ENCODE results near the gene ZBTB6.

The ZBTB6 gene

GRCh38 chr9:122929796-122930354 lies 16.8 kb upstream of the ZBTB6 start:
- Histone ChIP-seq H2BK5ac (ENCODE audit: low read length) (no peak overlapping the region), H2AFZ (ENCODE audit: low read length) (no peak overlapping the region), H3K4me2 (ENCODE audit: insufficient read depth, low read length, poor library complexity, severe bottlenecking) (no peak overlapping the region), H3K27me3 (ENCODE audit: control insufficient read depth in 3 of 3, insufficient read depth in 3 of 3, low read depth in 1 of 3, low read length in 3 of 3) (no peaks in the 10 kb centered on the region), H3K79me1 (ENCODE audit: low read depth, low read length) (peaks cover 6% of the 10 kb centered on the region), H2BK15ac (ENCODE audit: low read length) (no peak overlapping the region), H3K36me3 (replicated peaks in 1 of 2; ENCODE audit: control insufficient read depth in 2 of 2, insufficient read depth in 2 of 2, low read length in 2 of 2) (peaks cover 1 to 17% of the 10 kb centered on the region in 2 donors), H2BK12ac (ENCODE audit: low read length) (no peak overlapping the region), H3K4me3 (ENCODE audit: low read length in 2 of 2) (no peak overlapping the region), H4K91ac (ENCODE audit: low read depth, low read length, poor library complexity) (no peak overlapping the region), H2BK120ac (ENCODE audit: low read depth, low read length) (no peak overlapping the region), H3K4ac (ENCODE audit: low read length) (no peak overlapping the region), H3K4me1 (ENCODE audit: control insufficient read depth in 2 of 2, insufficient read depth in 1 of 2, low read depth in 1 of 2, low read length in 2 of 2) (peaks cover 2 to 12% of the 10 kb centered on the region in 2 donors), H4K8ac (ENCODE audit: low read depth, low read length) (no peak overlapping the region), H3K27ac (replicated peaks; ENCODE audit: low read length) (no peak overlapping the region), H3K9me3 (replicated peaks in 1 of 2; ENCODE audit: control insufficient read depth in 2 of 2, insufficient read depth in 1 of 2, low read depth in 1 of 2, low read length in 2 of 2) (no peaks in the 10 kb centered on the region), H3K14ac (ENCODE audit: low read length) (no peak overlapping the region), H3K9ac (ENCODE audit: low read depth, low read length, poor library complexity) (no peak overlapping the region), H3K18ac (ENCODE audit: low read length) (no peak overlapping the region), H3K23ac (ENCODE audit: low read depth, low read length, poor library complexity) (no peak overlapping the region), H2AK5ac (ENCODE audit: low read depth, low read length) (no peak overlapping the region)
- no CpG with 5 or more reads among the region's 1 CpG for WGBS, 2 donors (ENCODE audit: extremely low coverage in 2 of 2, insufficient read length in 2 of 2, insufficient replicate concordance in 1 of 2)
- DNase-seq (ENCODE audit: low spot score) = no peak

- peaks cover 5 to 44% of the 10 kb centered on the region in 2 donors for H3K36me3 ChIP-seq (replicated peaks in 1 of 2; ENCODE audit: control insufficient read depth in 2 of 2, insufficient read depth in 2 of 2, low read length in 2 of 2)
- no peak overlapping the region for H3K27ac ChIP-seq (replicated peaks; ENCODE audit: low read length)
- no peak overlapping the region for H2AFZ ChIP-seq (ENCODE audit: low read length)
- no peak overlapping the region for H3K4me3 ChIP-seq (ENCODE audit: low read length in 2 of 2)
- no peak overlapping the region for H4K91ac ChIP-seq (ENCODE audit: low read depth, low read length, poor library complexity)
- no peak overlapping the region for H3K4me2 ChIP-seq (ENCODE audit: insufficient read depth, low read length, poor library complexity, severe bottlenecking)
- DNase-seq (ENCODE audit: low spot score) = no peak
- H3K9me3 ChIP-seq (replicated peaks in 1 of 2; ENCODE audit: control insufficient read depth in 2 of 2, insufficient read depth in 1 of 2, low read depth in 1 of 2, low read length in 2 of 2) = no peaks in the 10 kb centered on the region
- no peak overlapping the region for H3K14ac ChIP-seq (ENCODE audit: low read length)
- H2BK5ac ChIP-seq (ENCODE audit: low read length) = no peak overlapping the region
- H2BK15ac ChIP-seq (ENCODE audit: low read length) = no peak overlapping the region
- no peak overlapping the region for H3K23ac ChIP-seq (ENCODE audit: low read depth, low read length, poor library complexity)
- H2BK12ac ChIP-seq (ENCODE audit: low read length) = no peak overlapping the region
- no peak overlapping the region for H4K8ac ChIP-seq (ENCODE audit: low read depth, low read length)
- H3K27me3 ChIP-seq (ENCODE audit: control insufficient read depth in 3 of 3, insufficient read depth in 3 of 3, low read depth in 1 of 3, low read length in 3 of 3) = no peaks in the 10 kb centered on the region
- no peak overlapping the region for H3K9ac ChIP-seq (ENCODE audit: low read depth, low read length, poor library complexity)
- H3K18ac ChIP-seq (ENCODE audit: low read length) = no peak overlapping the region
- no peak overlapping the region for H3K4ac ChIP-seq (ENCODE audit: low read length)
- no peak overlapping the region for H2BK120ac ChIP-seq (ENCODE audit: low read depth, low read length)
- no CpG with 5 or more reads among the region's 3 CpGs for whole genome bisulfite sequencing, 2 donors (ENCODE audit: extremely low coverage in 2 of 2, insufficient read length in 2 of 2, insufficient replicate concordance in 1 of 2)
- H3K79me1 ChIP-seq (ENCODE audit: low read depth, low read length) = peaks cover 4% of the 10 kb centered on the region
- no peak overlapping the region for H2AK5ac ChIP-seq (ENCODE audit: low read depth, low read length)
- H3K4me1 ChIP-seq (ENCODE audit: control insufficient read depth in 2 of 2, insufficient read depth in 1 of 2, low read depth in 1 of 2, low read length in 2 of 2) = no peaks in the 10 kb centered on the region
Observed at GRCh38 chr9:122923947-122924346, 10.8 kb upstream of the ZBTB6 start.

- WGBS, 2 donors (ENCODE audit: extremely low coverage in 2 of 2, insufficient read length in 2 of 2, insufficient replicate concordance in 1 of 2) = 100% methylated on average over 1 of the region's 8 CpGs; no CpG with 5 or more reads in 1 of the 2 donors
- H2BK5ac ChIP-seq (ENCODE audit: low read length) = no peak overlapping the region
Observed at GRCh38 chr9:122922713-122923112, 9.6 kb upstream of the ZBTB6 start.

GRCh38 chr9:122918310-122918709 lies 5.2 kb upstream of the ZBTB6 start:
- Histone ChIP-seq H2BK15ac (ENCODE audit: low read length) (no peak overlapping the region), H3K4me2 (ENCODE audit: insufficient read depth, low read length, poor library complexity, severe bottlenecking) (no peak overlapping the region), H3K9me3 (replicated peaks in 1 of 2; ENCODE audit: control insufficient read depth in 2 of 2, insufficient read depth in 1 of 2, low read depth in 1 of 2, low read length in 2 of 2) (no peaks in the 10 kb centered on the region), H3K4me1 (ENCODE audit: control insufficient read depth in 2 of 2, insufficient read depth in 1 of 2, low read depth in 1 of 2, low read length in 2 of 2) (no peaks in the 10 kb centered on the region), H3K27ac (replicated peaks; ENCODE audit: low read length) (no peak overlapping the region), H4K91ac (ENCODE audit: low read depth, low read length, poor library complexity) (no peak overlapping the region), H2AFZ (ENCODE audit: low read length) (no peak overlapping the region), H3K4ac (ENCODE audit: low read length) (no peak overlapping the region), H2BK12ac (ENCODE audit: low read length) (no peak overlapping the region), H3K9ac (ENCODE audit: low read depth, low read length, poor library complexity) (no peak overlapping the region), H3K36me3 (replicated peaks in 1 of 2; ENCODE audit: control insufficient read depth in 2 of 2, insufficient read depth in 2 of 2, low read length in 2 of 2) (peaks cover 6 to 47% of the 10 kb centered on the region in 2 donors), H3K23ac (ENCODE audit: low read depth, low read length, poor library complexity) (no peak overlapping the region), H3K4me3 (ENCODE audit: low read length in 2 of 2) (no peak overlapping the region), H3K79me1 (ENCODE audit: low read depth, low read length) (no peaks in the 10 kb centered on the region), H3K14ac (ENCODE audit: low read length) (no peak overlapping the region), H2AK5ac (ENCODE audit: low read depth, low read length) (no peak overlapping the region), H3K18ac (ENCODE audit: low read length) (no peak overlapping the region), H2BK120ac (ENCODE audit: low read depth, low read length) (no peak overlapping the region), H2BK5ac (ENCODE audit: low read length) (no peak overlapping the region), H3K27me3 (ENCODE audit: control insufficient read depth in 3 of 3, insufficient read depth in 3 of 3, low read depth in 1 of 3, low read length in 3 of 3) (no peaks in the 10 kb centered on the region), H4K8ac (ENCODE audit: low read depth, low read length) (no peak overlapping the region)
- DNase-seq (ENCODE audit: low spot score) = no peak
- WGBS, 2 donors (ENCODE audit: extremely low coverage in 2 of 2, insufficient read length in 2 of 2, insufficient replicate concordance in 1 of 2) = no CpG with 5 or more reads among the region's 2 CpGs

More at GRCh38 chr9:122922713-122923112, 9.6 kb upstream of the ZBTB6 start:
- DNase-seq (ENCODE audit: low spot score) = no peak
- Histone ChIP-seq H2AFZ (ENCODE audit: low read length) (no peak overlapping the region), H3K4me2 (ENCODE audit: insufficient read depth, low read length, poor library complexity, severe bottlenecking) (no peak overlapping the region), H3K79me1 (ENCODE audit: low read depth, low read length) (peaks cover 3% of the 10 kb centered on the region), H3K14ac (ENCODE audit: low read length) (no peak overlapping the region), H3K4me3 (ENCODE audit: low read length in 2 of 2) (no peak overlapping the region), H3K9ac (ENCODE audit: low read depth, low read length, poor library complexity) (no peak overlapping the region), H3K23ac (ENCODE audit: low read depth, low read length, poor library complexity) (no peak overlapping the region), H3K9me3 (replicated peaks in 1 of 2; ENCODE audit: control insufficient read depth in 2 of 2, insufficient read depth in 1 of 2, low read depth in 1 of 2, low read length in 2 of 2) (no peaks in the 10 kb centered on the region), H3K27ac (replicated peaks; ENCODE audit: low read length) (no peak overlapping the region), H2BK120ac (ENCODE audit: low read depth, low read length) (no peak overlapping the region), H3K18ac (ENCODE audit: low read length) (no peak overlapping the region), H3K4me1 (ENCODE audit: control insufficient read depth in 2 of 2, insufficient read depth in 1 of 2, low read depth in 1 of 2, low read length in 2 of 2) (no peaks in the 10 kb centered on the region), H3K4ac (ENCODE audit: low read length) (no peak overlapping the region), H2BK15ac (ENCODE audit: low read length) (no peak overlapping the region), H2BK12ac (ENCODE audit: low read length) (no peak overlapping the region), H2AK5ac (ENCODE audit: low read depth, low read length) (no peak overlapping the region), H4K91ac (ENCODE audit: low read depth, low read length, poor library complexity) (no peak overlapping the region), H4K8ac (ENCODE audit: low read depth, low read length) (no peak overlapping the region), H3K27me3 (ENCODE audit: control insufficient read depth in 3 of 3, insufficient read depth in 3 of 3, low read depth in 1 of 3, low read length in 3 of 3) (no peaks in the 10 kb centered on the region), H3K36me3 (replicated peaks in 1 of 2; ENCODE audit: control insufficient read depth in 2 of 2, insufficient read depth in 2 of 2, low read length in 2 of 2) (peaks cover 6 to 52% of the 10 kb centered on the region in 2 donors)
